ENCODE measurements around the gene ABCF3.

ABCF3 gene

DNA sequence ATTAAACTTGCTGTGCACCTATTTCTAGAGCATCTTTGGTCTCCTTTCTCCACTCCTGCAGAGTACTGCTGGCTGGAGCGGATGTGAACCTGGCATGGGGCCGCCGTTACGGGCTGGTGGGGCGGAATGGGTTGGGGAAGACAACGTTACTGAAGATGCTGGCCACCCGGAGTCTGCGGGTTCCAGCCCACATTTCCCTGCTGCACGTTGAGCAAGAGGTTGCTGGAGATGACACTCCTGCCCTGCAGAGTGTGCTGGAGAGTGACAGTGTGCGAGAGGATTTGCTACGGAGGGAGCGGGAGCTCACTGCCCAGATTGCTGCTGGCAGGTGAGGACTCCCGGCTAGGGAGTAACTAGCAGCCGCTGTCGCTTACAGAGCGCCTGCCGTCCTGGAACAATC lies 2.1 kb downstream of the ABCF3 start:
- no peak for DNase-seq (ENCODE audit: low spot score)

- no peak for DNase-seq (ENCODE audit: low spot score)
Measured at GRCh38 chr3:184189421-184189820, 3.4 kb downstream of the ABCF3 start.

- no peak for DNase-seq (ENCODE audit: low spot score)
Measured at GRCh38 chr3:184192889-184193288, 6.9 kb downstream of the ABCF3 start.

DNA sequence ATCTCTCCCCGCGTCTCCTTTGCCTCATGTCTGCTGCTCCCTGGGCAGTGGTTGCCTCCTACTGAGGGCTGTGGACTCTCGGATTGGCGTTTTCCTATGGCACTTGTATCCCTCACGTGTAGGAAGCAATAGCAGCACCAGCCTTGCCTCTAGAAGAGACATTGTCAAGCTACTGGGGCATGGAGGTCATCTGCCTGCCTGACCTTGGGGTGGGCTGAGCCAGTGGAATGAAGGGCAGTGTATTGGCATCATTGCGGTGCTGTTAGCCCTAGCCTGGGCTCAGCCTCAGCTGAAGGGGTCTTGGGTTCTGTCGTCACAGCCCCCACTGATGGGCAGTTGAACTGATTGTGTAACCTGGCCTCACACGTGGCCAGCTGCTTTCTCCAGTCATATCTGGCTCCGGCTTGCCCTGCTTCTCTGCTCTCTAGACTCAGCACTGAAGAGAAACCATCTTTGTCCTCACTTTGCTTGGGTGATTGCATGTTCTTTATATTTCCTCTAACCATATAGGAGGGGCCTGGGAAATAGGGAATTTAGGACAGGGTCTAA lies 8.1 kb downstream of the ABCF3 start:
- no peak for DNase-seq (ENCODE audit: low spot score)

- no peak for DNase-seq (ENCODE audit: low spot score)
Measured at GRCh38 chr3:184196536-184196935, 10.5 kb downstream of the ABCF3 start.

DNA sequence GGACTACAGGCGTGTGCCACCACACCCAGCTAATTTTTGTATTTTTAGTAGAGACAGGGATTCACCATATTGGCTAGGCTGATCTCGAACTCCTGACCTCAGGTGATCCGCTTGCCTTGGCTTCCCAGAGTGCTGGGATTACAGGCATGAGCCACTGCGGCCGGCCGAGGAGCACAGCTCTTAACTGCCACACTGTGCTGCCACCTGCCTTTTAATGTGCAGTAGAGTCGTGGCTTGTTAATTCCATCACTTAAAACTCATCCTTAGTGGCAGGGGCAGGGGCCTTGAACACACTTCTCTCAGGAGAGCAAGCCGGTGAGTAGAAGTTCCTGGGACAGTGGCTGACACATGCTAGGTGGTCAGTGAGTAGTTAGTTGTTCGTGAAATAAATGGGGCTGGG lies 12.5 kb downstream of the ABCF3 start:
- no peak for DNase-seq (ENCODE audit: low spot score)

DNA sequence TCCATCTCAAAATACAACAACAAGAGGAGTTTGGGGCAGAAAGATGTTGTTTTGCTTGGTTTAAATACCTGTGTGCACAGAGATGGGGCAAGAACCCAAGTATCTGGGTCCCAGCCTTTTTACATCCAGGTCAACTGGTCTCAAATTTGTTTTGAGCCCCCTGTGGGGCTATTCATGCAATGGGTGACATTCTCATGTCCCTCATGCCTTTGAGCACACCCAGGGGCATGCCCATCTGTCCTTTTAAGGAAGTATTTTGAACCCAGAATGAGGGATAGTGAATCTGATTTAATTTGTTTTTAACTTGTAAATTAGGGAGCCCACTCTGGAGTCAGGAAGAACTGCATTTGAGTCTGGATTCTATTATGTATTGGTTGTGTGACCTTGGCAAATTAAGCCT lies 14.8 kb downstream of the ABCF3 start:
- no peak for DNase-seq (ENCODE audit: low spot score)

DNA sequence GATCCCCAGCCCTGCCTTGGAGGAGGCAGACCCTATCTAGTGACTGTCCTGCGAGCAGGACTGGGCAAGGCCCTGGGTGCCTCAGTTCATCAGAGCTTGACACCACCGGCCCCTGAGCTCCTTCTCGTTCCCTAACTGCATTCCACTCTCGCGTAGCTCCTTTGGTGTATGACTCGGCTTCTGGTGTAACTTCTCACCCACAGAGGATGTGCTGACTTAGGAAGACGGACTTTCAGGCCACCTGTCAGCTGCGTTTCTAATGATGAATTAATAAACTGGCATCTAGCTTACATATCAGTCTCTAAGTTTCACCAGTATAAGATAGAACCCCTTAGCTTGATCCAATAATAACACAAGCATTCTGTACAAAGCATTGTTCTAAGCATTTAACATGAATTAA lies 17.5 kb downstream of the ABCF3 start:
- DNase-seq (ENCODE audit: low spot score) = no peak

DNA sequence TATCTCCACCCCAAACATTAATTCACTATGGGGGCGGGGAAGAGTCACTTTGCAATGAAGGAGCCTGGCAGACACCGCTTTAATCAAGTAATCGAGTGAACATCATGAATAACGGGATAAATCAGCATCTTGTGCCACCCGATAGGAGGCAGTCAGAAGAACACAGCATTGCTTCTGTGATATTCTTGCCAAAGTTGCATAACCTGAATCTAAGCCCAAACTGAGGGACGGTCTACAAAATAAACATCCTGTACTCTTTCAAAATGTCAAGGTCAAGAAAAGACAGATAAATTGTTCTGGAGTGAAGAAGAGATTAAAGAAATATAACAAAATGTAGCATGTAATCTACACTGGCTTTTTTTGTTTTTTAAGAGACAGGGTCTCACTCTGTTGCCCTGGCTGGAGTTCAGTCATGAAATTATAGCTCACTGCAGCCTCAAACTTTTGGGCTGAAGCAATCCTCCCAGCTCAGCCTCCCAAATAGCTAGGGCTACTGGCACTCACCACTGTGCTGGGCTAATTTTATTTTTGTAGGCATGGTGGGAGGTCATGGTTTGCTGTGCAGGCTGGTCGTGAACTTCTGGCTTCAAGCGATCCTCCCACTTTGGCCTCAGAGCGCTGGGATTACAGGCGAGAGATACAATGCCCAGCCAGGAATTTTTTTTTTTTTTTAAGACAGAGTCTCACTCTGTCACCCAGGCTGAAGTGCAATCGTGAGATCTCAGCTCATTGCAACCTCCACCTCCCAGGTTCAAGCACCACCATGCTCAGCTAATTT lies 23.3 kb downstream of the ABCF3 start:
- DNase-seq (ENCODE audit: low spot score) = no peak

DNA sequence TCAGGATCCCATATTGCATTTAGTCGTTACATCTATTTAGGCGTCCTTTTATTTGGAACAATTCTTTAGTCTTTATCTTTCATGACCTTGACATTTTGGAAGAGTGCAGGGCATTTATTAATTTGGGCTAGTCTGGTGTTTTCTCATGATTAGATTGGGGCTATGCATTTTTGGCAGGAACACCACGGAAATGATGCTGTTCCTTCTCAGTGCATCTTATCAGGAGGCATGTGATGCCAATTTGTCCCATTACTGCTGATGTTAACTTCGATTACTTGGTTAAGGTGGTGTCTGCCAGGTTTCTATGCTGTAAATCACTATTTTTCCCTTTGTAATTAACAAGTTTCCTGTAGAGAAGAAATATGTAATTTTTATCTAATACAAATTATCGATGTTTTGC lies 25.3 kb downstream of the ABCF3 start:
- DNase-seq (ENCODE audit: low spot score) = no peak

- DNase-seq (ENCODE audit: low spot score) = no peak
Measured at GRCh38 chr3:184211718-184212117, 25.7 kb downstream of the ABCF3 start.

DNA sequence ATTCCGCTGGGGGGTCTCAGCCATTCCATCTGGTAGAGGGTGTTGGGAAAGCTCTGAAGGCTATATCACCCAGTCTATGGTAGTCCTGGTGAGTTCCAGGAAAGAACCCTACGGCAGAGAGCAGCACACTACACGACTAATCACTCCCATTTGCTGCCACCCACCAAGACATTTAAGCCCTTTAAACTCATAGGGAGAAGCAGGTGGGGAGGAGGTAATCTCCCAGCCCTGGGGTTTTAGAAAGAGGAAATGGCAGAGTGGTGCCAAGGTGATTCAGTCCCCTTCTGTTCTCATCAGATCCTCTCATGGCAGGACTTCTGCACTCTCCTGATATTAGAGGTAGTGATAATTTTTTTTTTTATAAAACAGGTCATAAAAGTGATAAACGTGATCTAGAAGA lies 32.8 kb downstream of the ABCF3 start:
- DNase-seq (ENCODE audit: low spot score) = no peak

DNA sequence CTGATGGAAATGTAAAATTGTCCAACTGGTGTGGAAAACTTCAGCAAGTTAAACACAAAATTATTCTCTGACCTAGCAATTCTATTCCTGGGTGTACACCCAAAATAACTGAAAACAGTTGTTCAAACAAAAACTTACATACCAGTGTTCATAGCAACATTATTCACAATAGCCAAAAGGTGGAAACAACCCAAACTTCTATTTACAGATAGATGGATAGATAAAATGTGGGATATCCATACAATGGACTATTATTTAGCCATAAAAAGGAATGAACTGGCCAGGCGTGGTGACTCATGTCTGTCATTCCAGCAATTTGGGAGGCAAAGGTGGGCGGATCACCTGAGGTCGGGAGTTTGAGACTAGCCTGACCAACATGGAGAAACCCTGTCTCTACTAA lies 36.5 kb downstream of the ABCF3 start:
- DNase-seq (ENCODE audit: low spot score) = no peak

DNA sequence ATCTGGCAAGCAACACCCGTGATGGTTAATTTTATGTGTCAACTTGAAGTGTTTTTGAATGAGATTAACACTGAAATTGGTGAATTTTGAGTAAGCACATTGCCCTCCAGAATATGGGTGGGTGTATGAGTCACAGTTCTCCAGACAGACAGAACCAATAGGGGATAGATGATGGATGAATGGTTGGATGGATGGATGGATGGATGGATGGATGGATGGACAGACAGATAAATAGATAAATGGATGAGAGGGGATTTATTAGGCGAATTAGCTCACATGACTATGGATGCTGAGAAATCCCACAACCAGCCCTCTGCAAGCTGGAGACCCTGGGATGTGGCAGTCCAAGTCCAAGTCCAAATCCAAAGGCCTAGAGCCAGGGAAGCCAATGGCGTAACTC lies 37.9 kb downstream of the ABCF3 start:
- DNase-seq (ENCODE audit: low spot score) = no peak

- no peak for DNase-seq (ENCODE audit: low spot score)
Measured at GRCh38 chr3:184227481-184227935, 41.5 kb downstream of the ABCF3 start.

DNA sequence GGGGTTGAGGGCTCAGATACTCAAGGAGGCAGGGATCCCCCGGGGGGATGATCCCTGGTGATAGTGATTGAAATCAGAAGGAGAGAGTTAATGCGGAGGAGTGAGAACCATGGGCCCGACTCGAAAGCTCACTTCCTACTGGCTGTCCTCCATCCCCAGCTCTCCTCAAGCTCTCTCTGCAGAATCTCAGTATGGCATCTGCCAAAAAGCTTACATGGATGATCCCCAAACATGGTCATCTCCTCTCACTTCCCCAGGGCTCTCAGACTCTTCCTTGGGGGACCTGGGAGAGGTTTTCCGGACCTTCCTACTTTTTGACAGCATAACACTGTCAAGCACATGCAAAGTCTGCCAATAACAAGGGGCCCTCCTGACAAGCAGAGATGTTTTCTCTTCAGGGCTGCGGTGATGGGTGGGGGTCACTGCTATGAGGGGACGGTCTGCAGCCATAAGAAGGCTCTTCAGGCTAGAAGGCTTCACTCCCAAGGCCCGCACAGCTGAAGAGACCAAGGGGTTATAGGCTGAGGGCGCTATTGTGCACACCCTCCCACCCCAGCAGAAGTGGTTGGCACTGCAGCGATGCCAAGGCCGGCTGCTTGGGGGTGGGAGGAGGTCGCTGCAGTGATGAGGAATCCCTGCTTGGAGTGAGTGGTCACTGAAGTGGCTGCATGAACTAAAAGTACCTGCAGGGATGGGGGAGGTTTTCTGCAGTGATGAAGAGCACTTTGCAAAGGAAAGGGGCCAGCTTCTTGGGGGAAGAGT lies 42.6 kb downstream of the ABCF3 start:
- DNase-seq (ENCODE audit: low spot score) = no peak

GRCh38 chr3:184229394-184230080 lies 43.5 kb downstream of the ABCF3 start, which contains the start of gene VWA5B2:
TSS of gene VWA5B2 (plus strand) at chr3:184229585. CDS start at chr3:184230529, 944 bp downstream.
- DNase-seq (ENCODE audit: low spot score) = peak; percentile 56

DNA sequence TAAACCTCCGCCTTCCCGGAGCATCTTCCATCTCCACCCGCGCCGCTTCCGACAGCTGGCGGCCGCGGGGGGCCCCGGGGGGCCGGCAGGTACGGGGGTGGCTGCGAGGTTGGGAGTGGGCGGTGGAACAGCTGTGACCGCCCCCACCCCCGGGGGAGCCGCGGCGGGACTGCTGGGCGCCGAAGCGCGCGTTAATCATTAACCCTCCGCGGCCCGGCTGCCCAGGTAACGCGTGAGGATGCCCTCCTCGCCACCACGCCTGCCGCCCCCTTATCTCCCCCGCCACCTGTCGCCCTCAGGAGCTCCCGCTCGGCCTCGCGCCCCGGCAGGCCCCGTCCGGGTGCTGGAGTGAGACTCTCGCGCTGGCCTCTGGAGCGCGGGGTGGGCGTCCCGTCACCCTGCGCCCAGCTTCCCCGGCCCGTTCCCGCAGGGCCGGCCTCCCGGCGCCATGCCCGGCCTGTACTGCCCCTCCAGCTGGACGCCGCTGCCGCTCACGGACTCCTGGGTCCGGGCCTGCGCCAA lies 44.1 kb downstream of the ABCF3 start:
- DNase-seq (ENCODE audit: low spot score) = no peak

- DNase-seq (ENCODE audit: low spot score) = no peak
Measured at GRCh38 chr3:184230603-184231528, 44.9 kb downstream of the ABCF3 start.

DNA sequence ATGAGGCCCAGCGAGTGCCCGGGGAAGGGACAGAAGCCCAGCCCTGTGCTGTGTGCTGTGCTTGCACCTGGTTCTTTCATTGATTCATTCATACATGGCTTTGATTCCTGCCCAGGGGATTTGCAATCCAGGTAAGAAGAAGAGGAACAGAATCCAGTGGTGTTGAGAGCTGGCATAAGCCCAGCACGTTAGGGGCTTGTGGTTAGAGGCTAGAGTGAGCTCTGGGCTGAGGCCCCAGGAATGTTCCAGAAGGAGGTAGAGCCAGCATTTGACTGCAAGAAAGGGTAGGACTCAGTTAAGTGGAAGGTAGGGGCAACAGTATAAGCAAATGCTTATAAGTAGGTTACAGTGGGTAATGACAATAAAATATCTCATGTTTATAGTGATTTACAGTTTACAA lies 45.7 kb downstream of the ABCF3 start:
- DNase-seq (ENCODE audit: low spot score) = no peak
